HepG2 (cell line): Measurements from ENCODE around the gene IRF2. TPM values are rescaled to one million over a fixed set of nuclear protein-coding genes. Genes with fewer than 3 reads are reported as not detected.

ENCODE experiments used
- DMAP1 ChIP-seq: IDR thresholded peaks from 2 replicates; pipeline ENCODE4 v1.6.1; 2016
- FOXA3 ChIP-seq: IDR thresholded peaks from 2 replicates; pipeline ENCODE4 v1.6.1; 2016; ENCODE audit warnings: missing genetic modification reagents, missing compliant biosample characterization
- FOXK1 ChIP-seq: sonication (generic); formaldehyde crosslinking; IDR thresholded peaks from 2 replicates; pipeline ENCODE4 v1.4.0; 2020; ENCODE audit warnings: low read depth, missing genetic modification reagents, borderline replicate concordance
- KDM1A ChIP-seq: IDR thresholded peaks from 2 replicates; pipeline ENCODE4 v1.6.1; 2016; ENCODE audit warnings: missing compliant biosample characterization
- KMT2A ChIP-seq: sonication (generic); formaldehyde crosslinking; IDR thresholded peaks from 2 replicates; pipeline ENCODE4 v1.4.0; 2020; ENCODE audit warnings: missing genetic modification reagents
- RFX5 ChIP-seq: IDR thresholded peaks from 2 replicates; pipeline ENCODE4 v1.6.1; 2011; ENCODE audit warnings: low read depth, low read length, improper control_type of control experiment
- RXRB ChIP-seq: IDR thresholded peaks from 2 replicates; pipeline ENCODE4 v1.6.1; 2016; ENCODE audit warnings: borderline replicate concordance, missing genetic modification reagents, missing compliant biosample characterization
- SMARCE1 ChIP-seq: fragments of 450-650 bp; IDR thresholded peaks from 2 replicates; pipeline ENCODE4 v1.6.1; 2017; ENCODE audit warnings: borderline replicate concordance
- THRA ChIP-seq: sonication (generic); formaldehyde crosslinking; IDR thresholded peaks from 2 replicates; pipeline ENCODE4 v1.4.0; 2020; ENCODE audit warnings: missing genetic modification reagents, borderline replicate concordance
- ZGPAT ChIP-seq: IDR thresholded peaks from 2 replicates; pipeline ENCODE4 v1.6.1; 2016; ENCODE audit warnings: mild to moderate bottlenecking
- ZNF24 ChIP-seq: fragments of 450-650 bp; IDR thresholded peaks from 2 replicates; pipeline ENCODE4 v1.6.1; 2017; ENCODE audit warnings: antibody characterized with exemption, mild to moderate bottlenecking
- ZNF350 ChIP-seq: sonication (generic); formaldehyde crosslinking; IDR thresholded peaks from 2 replicates; pipeline ENCODE4 v1.4.0; 2020; ENCODE audit warnings: mild to moderate bottlenecking, low read depth, missing genetic modification reagents, borderline replicate concordance
- ZNF407 ChIP-seq: sonication (generic); formaldehyde crosslinking; IDR thresholded peaks from one replicate; pipeline ENCODE4 v1.5.1; 2020; ENCODE audit warnings: mild to moderate bottlenecking, missing genetic modification reagents; ENCODE audit errors: not compliant biosample characterization
- ZNF430 ChIP-seq: sonication (generic); formaldehyde crosslinking; IDR thresholded peaks from 2 replicates; pipeline ENCODE4 v1.9.0; 2021; ENCODE audit warnings: mild to moderate bottlenecking, missing genetic modification reagents
- ZNF451 ChIP-seq: sonication (generic); formaldehyde crosslinking; IDR thresholded peaks from 2 replicates; pipeline ENCODE4 v1.5.0; 2020; ENCODE audit warnings: mild to moderate bottlenecking, missing genetic modification reagents
- ZNF605 ChIP-seq: sonication (generic); formaldehyde crosslinking; IDR thresholded peaks from 2 replicates; pipeline ENCODE4 v1.8.0; 2022; ENCODE audit warnings: mild to moderate bottlenecking, missing genetic modification reagents
- ZNF614 ChIP-seq: IDR thresholded peaks from 2 replicates; pipeline ENCODE4 v1.6.1; 2018; ENCODE audit warnings: missing biosample characterization, missing genetic modification reagents, inconsistent platforms, borderline replicate concordance
- ZNF883 ChIP-seq: sonication (generic); formaldehyde crosslinking; IDR thresholded peaks from 2 replicates; pipeline ENCODE4 v1.5.1; 2020; ENCODE audit warnings: mild to moderate bottlenecking, missing genetic modification reagents; ENCODE audit errors: not compliant biosample characterization
- polyA plus RNA-seq, 8 experiments: library from polyadenylated mRNA; depleted of rRNA in 3 of 8; stranded (reverse) in 7 of 8; unstranded in 1 of 8; fragments of >200 nt; fragmentation: Illumina TruSeq in 4 of 8; extraction: Trizol in 4 of 8; gene quantifications; 2 replicates each; pipeline versions ENCODE4 v1.2.1 to v1.2.3, GENCODE V29; 2011 to 2016; ENCODE audit warnings: low read depth in 4 of 8, missing spikeins in 1 of 8, mixed read lengths in 1 of 8; ENCODE audit not compliant: insufficient read depth in 1 of 8
- total RNA-seq, 5 experiments: library from RNA; depleted of rRNA; stranded (reverse); fragments of >200 nt; fragmentation: Illumina TruSeq; extraction: Trizol; gene quantifications; 2 replicates each; pipeline ENCODE4 v1.2.3, GENCODE V29; 2016; ENCODE audit warnings: low read depth in 1 of 5

Gene IRF2
- total and polyA plus RNA-seq, 2 of the 13 experiments (the other 11 are each of a cell fraction or from before 2014, with no cell fraction given): 15.5 to 28.8 TPM

- TF ChIP-seq ZNF407: peak; percentile 77
- no peak for TF ChIP-seq ZNF451 (CRISPR knock-in tag)
- peak; percentile 52; the same call in 1 of the 2 replicates for TF ChIP-seq ZNF605 (CRISPR knock-in tag)
- peak; percentile 48; the same call in 1 of the 2 replicates for TF ChIP-seq ZGPAT
- TF ChIP-seq KMT2A (CRISPR knock-in tag): peak; percentile 79; the same call in 1 of the 2 replicates
- no peak for TF ChIP-seq SMARCE1
- 0 out of 2 replicates have a peak, but pooled peaks have one; percentile 40 for TF ChIP-seq KDM1A (CRISPR knock-in tag)
- peak; percentile 59; the same call in 1 of the 2 replicates for TF ChIP-seq ZNF430 (CRISPR knock-in tag)
- no peak for TF ChIP-seq RFX5
- no peak for TF ChIP-seq ZNF24
- TF ChIP-seq ZNF614: no peak; the same call in 1 of the 2 replicates
- TF ChIP-seq FOXA3 (CRISPR knock-in tag): peak; percentile 71
- peak; percentile 21; the same call in 1 of the 2 replicates for TF ChIP-seq ZNF350
- TF ChIP-seq FOXK1: peak; percentile 57; the same call in 1 of the 2 replicates
- TF ChIP-seq ZNF883: peak; percentile 81
- 0 out of 2 replicates have a peak, but pooled peaks have one; percentile 18 for TF ChIP-seq DMAP1 (CRISPR knock-in tag)
- TF ChIP-seq RXRB (CRISPR knock-in tag): peak; percentile 52; the same call in 1 of the 2 replicates
- peak; percentile 75; the same call in 1 of the 2 replicates for TF ChIP-seq THRA (CRISPR knock-in tag)
Observed at GRCh38 chr4:184384056-184384809, 90.1 kb downstream of the IRF2 start (continued).
